Brain microvascular endothelial cell (primary cell): ENCODE data around the gene SLC22A23.

ENCODE experiments used
- DNase-seq: peaks from one replicate; pipeline ENCODE4 v3.0.0-alpha.2; 2020
- H3K27ac ChIP-seq: fragments of 250-450 bp; sonication (Bioruptor Pico); 2 replicates; pipeline ENCODE4 v1.5.1; 2020; ENCODE audit warnings: mild to moderate bottlenecking, moderate library complexity
- H3K27me3 ChIP-seq: fragments of 250-450 bp; sonication (Bioruptor Pico); replicated peaks from 2 replicates; pipeline ENCODE4 v1.5.1; 2020; ENCODE audit warnings: mild to moderate bottlenecking
- H3K36me3 ChIP-seq: fragments of 250-450 bp; sonication (Bioruptor Pico); replicated peaks from 2 replicates; pipeline ENCODE4 v1.5.1; 2020; ENCODE audit warnings: mild to moderate bottlenecking
- H3K4me3 ChIP-seq: 2 replicates; pipeline ENCODE4 v1.5.1; 2011; ENCODE audit warnings: low read depth, mild to moderate bottlenecking, control low read depth, low read length, moderate library complexity
- in situ Hi-C: cut with HindIII; loops from 2 replicates; pipeline ENCODE4 v1.10.0; 2017; ENCODE audit warnings: low sequenced_read_pairs, low pct_ligation_motif_present
- TF ChIP-seq, protein P1 (sequence below): IDR thresholded peaks from 2 replicates; pipeline ENCODE4 v1.5.1; 2011; ENCODE audit warnings: low read depth, mild to moderate bottlenecking, moderate library complexity, low read length, control low read depth, inconsistent platforms; ENCODE audit errors: missing control alignments

SLC22A23 gene

DNA sequence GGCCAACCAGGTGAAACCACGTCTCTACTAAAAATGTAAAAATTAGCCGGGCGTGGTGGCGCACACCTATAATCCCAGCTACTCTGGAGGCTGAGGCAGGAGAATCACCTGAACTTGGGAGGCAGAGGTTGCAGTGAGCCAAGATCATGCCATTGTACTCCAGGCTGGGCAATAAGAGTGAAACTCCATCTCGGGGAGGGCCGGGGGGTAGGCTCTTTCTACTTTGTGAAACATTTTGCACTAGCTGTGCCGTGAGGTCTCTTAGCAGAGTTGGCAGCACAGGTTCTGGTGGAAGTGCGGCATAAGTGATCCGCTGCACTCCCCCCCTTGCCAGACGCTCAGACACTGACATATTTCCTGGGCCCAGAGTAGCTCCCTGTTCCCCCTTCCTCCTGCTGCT lies 173.6 kb downstream of the SLC22A23 start:
- H3K27me3 ChIP-seq: no peaks in the 10 kb centered on the region
- TF ChIP-seq, protein P1, sequence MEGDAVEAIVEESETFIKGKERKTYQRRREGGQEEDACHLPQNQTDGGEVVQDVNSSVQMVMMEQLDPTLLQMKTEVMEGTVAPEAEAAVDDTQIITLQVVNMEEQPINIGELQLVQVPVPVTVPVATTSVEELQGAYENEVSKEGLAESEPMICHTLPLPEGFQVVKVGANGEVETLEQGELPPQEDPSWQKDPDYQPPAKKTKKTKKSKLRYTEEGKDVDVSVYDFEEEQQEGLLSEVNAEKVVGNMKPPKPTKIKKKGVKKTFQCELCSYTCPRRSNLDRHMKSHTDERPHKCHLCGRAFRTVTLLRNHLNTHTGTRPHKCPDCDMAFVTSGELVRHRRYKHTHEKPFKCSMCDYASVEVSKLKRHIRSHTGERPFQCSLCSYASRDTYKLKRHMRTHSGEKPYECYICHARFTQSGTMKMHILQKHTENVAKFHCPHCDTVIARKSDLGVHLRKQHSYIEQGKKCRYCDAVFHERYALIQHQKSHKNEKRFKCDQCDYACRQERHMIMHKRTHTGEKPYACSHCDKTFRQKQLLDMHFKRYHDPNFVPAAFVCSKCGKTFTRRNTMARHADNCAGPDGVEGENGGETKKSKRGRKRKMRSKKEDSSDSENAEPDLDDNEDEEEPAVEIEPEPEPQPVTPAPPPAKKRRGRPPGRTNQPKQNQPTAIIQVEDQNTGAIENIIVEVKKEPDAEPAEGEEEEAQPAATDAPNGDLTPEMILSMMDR: no peak
- H3K4me3 ChIP-seq: no peak overlapping the region
- in situ Hi-C loops: loop anchor here (10.0 kb wide), 1 partner anchor 442 kb away; no protein-coding TSS in a partner anchor
- no peak for DNase-seq
- peak overlapping the region; percentile 87 for H3K27ac ChIP-seq
- no peaks in the 10 kb centered on the region for H3K36me3 ChIP-seq

DNA sequence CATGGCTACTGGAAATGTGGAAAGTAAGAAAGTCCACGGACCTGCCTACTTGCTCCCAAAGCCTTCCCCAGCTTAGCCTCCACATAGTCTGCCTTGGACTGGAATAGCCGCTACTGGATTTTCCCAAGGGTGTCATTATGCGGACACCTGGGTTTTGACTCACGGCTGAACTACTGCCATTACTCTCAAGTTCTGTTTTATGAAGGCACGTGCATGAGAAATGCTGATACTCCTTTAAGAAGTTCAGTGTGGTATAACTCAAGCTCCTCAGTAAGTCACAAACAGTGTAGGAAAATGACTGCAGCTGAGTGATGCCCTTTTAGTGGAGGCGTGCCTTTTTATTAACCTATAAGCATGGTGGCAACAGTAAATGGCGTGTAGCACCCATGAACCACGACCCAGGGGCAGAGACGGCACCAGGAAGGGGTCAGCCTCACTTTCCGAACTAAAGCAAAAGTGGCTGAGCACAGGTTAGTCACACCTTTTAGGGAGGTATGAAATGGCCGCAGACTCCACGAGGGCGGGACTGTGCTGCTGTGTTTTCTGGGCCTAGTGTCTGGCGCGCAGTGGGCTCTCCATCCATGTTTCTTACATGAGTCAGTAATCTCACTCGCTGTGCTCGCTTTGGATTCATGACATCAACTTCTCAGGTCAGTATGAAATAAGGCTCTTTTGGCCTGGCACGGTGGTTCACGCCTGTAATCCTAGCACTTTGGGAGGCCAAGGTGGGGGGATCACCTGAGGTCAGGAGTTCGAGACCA lies 174.2 kb downstream of the SLC22A23 start:
- TF ChIP-seq, protein P1: no peak
- DNase-seq: no peak
- in situ Hi-C loops: loop anchor here (10.0 kb wide), 1 partner anchor 442 kb away; no protein-coding TSS in a partner anchor

DNA sequence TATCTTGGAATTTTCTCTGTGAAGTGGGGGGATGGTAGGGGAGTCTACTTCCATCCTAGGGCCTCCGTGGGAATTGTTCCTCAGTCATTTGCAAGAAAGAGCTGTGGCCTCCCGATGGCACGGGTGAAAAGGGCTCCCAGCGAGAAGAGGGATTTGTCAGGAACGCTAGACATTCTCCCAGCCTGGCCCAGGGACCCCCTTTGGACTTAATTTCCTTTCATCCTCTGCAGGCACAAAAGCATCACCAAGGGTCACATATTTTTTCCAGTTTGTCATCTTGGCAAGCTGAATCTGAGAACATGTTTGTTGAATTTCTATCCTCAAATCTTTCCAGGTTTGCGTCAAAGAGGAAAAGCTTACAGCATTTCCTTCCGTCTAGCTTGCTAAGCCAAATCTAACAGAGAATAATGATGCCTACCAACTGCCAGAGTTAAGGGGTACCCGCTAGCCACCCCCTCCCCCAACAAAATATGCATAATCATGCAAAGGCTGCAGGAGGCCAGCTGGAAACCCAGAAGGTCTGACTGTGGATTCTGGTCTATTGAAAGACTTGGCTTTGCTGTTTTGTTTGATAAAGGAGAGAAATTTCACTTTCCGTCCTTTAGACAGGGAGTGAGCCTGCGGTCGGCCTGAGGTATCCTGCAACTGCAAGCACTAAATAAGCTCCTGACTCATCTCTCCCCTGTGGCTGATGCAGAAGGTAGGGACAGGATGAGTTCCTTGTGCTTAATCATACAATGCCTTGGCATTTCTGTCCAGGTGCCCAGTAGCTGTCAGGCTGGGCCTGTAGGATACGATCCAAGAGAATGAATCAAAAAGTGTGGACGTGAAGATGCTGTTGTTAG lies 175.0 kb downstream of the SLC22A23 start:
- Histone ChIP-seq H3K27ac (peak overlapping the region; percentile 87), H3K27me3 (no peaks in the 10 kb centered on the region), H3K4me3 (no peak overlapping the region), H3K36me3 (no peaks in the 10 kb centered on the region)
- in situ Hi-C loops: loop anchor here (10.0 kb wide), 1 partner anchor 443 kb away; no protein-coding TSS in a partner anchor
- TF ChIP-seq, protein P1: no peak
- DNase-seq: peak; percentile 91

More for the DNA sequence above, 174.2 kb downstream of the SLC22A23 start:
- H3K36me3 ChIP-seq: no peaks in the 10 kb centered on the region
- H3K27ac ChIP-seq: peak overlapping the region; percentile 87
- no peaks in the 10 kb centered on the region for H3K27me3 ChIP-seq
- H3K4me3 ChIP-seq: no peak overlapping the region

DNA sequence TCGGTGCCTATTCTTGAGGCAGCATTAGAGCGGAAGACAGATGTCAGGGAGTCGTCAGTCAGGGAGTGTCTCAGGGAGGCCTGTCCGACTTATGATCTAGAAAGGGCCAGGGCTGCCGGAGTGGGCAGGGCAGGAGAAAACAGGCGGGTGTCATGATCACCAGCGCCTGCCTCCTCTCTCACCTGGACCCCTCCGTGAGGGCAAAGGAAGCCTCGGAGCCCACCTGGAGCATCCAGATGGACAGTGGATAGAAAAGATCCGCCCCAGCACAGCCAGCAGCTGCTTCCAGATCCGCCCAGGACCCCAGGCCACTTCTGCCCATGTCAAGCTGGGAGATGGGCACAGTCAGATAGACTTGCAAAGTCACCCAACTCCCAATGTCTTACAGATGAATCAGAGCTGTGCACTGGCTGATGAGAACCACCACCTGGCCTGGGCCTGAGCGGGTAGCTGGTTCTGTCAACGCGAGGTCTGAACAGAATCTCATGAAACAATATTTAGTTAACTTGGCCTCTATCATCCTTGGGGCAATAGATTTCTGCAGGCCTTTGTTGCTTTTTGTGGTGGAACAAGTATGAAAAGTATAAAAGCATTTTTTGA lies 175.9 kb downstream of the SLC22A23 start:
- in situ Hi-C loops: loop anchor here (10.0 kb wide), 1 partner anchor 444 kb away; no protein-coding TSS in a partner anchor
- H3K36me3 ChIP-seq: no peaks in the 10 kb centered on the region
- TF ChIP-seq, protein P1: no peak
- H3K27me3 ChIP-seq: no peaks in the 10 kb centered on the region
- H3K27ac ChIP-seq: peak overlapping the region; percentile 87
- peak; percentile 41 for DNase-seq
- no peak overlapping the region for H3K4me3 ChIP-seq

DNA sequence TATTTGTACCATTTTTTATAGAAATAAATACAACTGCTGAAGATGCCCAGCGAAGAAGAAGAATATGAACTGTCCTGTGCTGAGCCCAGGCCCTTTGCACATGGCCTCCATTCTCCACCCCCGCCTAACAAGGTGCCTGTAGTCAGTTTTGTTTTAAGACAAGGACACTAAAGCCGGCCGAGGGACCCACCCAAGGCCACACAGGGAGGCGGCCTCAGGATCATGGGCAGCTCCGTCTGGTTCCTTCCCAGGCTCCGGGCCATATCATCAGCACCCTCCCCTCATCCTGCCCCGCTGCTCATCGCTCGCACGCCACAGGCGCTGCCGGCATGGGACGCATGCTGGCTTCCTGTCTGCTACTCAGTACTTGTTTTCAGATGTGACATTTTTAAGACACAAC lies 176.8 kb downstream of the SLC22A23 start:
- Histone ChIP-seq H3K27me3 (no peaks in the 10 kb centered on the region), H3K4me3 (no peak overlapping the region), H3K36me3 (no peaks in the 10 kb centered on the region), H3K27ac (peak overlapping the region; percentile 47)
- TF ChIP-seq, protein P1: no peak
- in situ Hi-C loops: loop anchor here (10.0 kb wide), 1 partner anchor 445 kb away; no protein-coding TSS in a partner anchor
- peak; percentile 22 for DNase-seq
